ENCODE data around the gene PDP2.

DNA sequence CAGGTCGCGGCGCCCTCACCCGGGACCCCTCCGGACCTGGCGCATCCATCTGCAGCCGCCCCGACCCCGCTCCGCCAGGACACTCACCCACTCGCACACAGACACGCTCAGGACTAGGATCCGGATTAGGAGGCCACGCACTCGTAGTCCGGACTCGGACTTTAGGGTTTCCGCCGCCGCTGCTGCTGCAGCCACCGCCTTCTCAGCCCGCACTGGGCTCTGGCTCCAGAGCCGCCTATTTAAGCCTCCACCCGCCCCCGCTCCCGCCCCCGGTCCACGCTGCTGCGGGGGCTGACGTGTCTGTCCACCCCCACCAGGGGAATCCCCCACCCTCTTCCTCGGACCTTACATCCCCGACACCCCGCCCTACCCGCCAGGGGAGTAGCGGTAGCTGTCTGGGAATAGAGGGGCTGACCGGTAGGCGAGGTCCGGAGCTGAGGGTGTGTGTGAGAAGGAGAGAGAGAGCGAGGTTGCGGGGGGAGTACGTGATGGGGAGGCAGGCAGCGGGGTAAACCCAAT lies 45.1 kb downstream of the PDP2 start, which contains the start of gene RRAD:
- no peak for TF ChIP-seq POLR2AphosphoS5 (IDR thresholded peaks at IDR 0.05; ENCODE audit: low read depth, low read length)
- no peak for TF ChIP-seq FOXP2 (optimal IDR thresholded peaks at IDR 0.05; ENCODE audit: borderline replicate concordance, extremely low read depth, extremely low read length, insufficient read depth)
- no peak for TF ChIP-seq SIN3A (IDR thresholded peaks at IDR 0.05; ENCODE audit: borderline replicate concordance, insufficient read depth, low read length)

Measured in PFSK-1 (cell line).